ENCODE measurements around the gene C1QL4. TPM values are rescaled to one million over a fixed set of nuclear protein-coding genes. Genes with fewer than 3 reads are reported as not detected.
A peak's percentile ranks its signal among the peaks of the same experiment; 100 is the strongest.

The C1QL4 gene
- total and polyA plus RNA-seq, 9 of the 15 experiments (the other 6 are each of a cell fraction or from before 2014, with no cell fraction given) = 0.08 to 2.1 (median 0.31) TPM

DNA sequence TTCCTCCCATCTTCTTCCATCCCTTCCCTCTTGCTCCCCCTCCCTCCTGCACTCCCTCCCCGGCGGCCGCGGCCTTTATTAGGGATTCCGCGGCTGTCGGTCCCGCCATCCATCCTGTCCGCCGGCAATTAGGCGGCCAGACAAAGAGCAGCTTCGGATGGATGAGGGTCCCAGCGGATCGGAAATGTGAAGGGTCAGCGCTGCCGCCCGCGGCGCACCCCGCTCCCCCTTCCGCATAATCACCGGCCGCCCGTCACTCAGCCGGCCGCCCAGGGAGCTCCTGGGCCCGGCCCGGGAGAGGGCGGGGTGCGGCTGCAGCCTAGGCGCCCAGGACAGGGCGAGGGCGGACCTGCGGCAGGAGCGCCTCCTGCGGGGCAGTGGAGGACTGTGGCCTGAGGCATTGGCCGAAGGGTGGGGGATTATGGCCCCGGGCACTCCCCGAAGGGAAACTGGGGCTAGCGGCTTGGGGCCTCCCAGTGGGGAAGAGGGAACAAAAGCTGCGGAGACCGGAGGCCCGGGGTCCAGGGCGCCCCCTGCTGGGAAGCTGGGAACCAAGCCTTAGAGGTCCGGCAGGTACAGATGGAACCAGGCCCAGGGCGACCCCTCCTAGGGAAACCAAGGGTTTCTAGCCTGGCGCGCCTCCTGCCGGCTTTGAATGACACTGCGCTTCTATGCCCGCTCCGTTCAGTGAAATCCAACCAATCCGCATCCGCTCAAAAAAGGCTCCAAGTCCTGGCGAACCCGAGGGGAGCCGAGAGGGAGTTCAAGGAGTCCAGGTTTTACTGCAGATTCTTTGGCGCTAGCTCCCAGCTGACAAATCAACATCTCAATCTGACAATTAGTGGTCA is 5.3 kb upstream of the C1QL4 start (continued):
- TF ChIP-seq MIER1 (IDR thresholded peaks at IDR 0.05; ENCODE audit: low read depth) = no peak
- no peak for TF ChIP-seq TBP (optimal IDR thresholded peaks at IDR 0.05; ENCODE audit: low read depth, low read length)
- TF ChIP-seq ZBED1 (IDR thresholded peaks at IDR 0.05) = no peak
- no peak for TF ChIP-seq CHCHD3 (CRISPR knock-in tag; IDR thresholded peaks at IDR 0.05)
- TF ChIP-seq, protein P1, sequence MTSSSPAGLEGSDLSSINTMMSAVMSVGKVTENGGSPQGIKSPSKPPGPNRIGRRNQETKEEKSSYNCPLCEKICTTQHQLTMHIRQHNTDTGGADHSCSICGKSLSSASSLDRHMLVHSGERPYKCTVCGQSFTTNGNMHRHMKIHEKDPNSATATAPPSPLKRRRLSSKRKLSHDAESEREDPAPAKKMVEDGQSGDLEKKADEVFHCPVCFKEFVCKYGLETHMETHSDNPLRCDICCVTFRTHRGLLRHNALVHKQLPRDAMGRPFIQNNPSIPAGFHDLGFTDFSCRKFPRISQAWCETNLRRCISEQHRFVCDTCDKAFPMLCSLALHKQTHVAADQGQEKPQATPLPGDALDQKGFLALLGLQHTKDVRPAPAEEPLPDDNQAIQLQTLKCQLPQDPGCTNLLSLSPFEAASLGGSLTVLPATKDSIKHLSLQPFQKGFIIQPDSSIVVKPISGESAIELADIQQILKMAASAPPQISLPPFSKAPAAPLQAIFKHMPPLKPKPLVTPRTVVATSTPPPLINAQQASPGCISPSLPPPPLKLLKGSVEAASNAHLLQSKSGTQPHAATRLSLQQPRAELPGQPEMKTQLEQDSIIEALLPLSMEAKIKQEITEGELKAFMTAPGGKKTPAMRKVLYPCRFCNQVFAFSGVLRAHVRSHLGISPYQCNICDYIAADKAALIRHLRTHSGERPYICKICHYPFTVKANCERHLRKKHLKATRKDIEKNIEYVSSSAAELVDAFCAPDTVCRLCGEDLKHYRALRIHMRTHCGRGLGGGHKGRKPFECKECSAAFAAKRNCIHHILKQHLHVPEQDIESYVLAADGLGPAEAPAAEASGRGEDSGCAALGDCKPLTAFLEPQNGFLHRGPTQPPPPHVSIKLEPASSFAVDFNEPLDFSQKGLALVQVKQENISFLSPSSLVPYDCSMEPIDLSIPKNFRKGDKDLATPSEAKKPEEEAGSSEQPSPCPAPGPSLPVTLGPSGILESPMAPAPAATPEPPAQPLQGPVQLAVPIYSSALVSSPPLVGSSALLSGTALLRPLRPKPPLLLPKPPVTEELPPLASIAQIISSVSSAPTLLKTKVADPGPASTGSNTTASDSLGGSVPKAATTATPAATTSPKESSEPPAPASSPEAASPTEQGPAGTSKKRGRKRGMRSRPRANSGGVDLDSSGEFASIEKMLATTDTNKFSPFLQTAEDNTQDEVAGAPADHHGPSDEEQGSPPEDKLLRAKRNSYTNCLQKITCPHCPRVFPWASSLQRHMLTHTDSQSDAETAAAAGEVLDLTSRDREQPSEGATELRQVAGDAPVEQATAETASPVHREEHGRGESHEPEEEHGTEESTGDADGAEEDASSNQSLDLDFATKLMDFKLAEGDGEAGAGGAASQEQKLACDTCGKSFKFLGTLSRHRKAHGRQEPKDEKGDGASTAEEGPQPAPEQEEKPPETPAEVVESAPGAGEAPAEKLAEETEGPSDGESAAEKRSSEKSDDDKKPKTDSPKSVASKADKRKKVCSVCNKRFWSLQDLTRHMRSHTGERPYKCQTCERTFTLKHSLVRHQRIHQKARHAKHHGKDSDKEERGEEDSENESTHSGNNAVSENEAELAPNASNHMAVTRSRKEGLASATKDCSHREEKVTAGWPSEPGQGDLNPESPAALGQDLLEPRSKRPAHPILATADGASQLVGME (CRISPR knock-in tag; IDR thresholded peaks at IDR 0.05) = no peak
- peak in 1 of 3 experiments; percentile 45 for TF ChIP-seq YY1 (IDR thresholded peaks at IDR 0.05; ENCODE audit: borderline replicate concordance in 1 of 3, control insufficient read depth in 1 of 3, extremely low read depth in 1 of 3, insufficient read depth in 3 of 3, insufficient read length in 1 of 3, insufficient replicate concordance in 2 of 3, low read depth in 1 of 3, low read length in 2 of 3)
- TF ChIP-seq HNRNPK (IDR thresholded peaks at IDR 0.05; ENCODE audit: low read depth, low read length, poor library complexity, severe bottlenecking) = no peak
- peak; percentile 70 for TF ChIP-seq POLR2G (IDR thresholded peaks at IDR 0.05; ENCODE audit: low read depth, low read length)
- TF ChIP-seq STAT5A (IDR thresholded peaks at IDR 0.05; ENCODE audit: borderline replicate concordance, low read length) = no peak
- no peak for TF ChIP-seq HDAC6 (IDR thresholded peaks at IDR 0.05; ENCODE audit: low read depth, low read length)
- peak; percentile 52 for TF ChIP-seq HNRNPLL (IDR thresholded peaks at IDR 0.05; ENCODE audit: low read depth, low read length, poor library complexity, severe bottlenecking)
- TF ChIP-seq, protein P2, sequence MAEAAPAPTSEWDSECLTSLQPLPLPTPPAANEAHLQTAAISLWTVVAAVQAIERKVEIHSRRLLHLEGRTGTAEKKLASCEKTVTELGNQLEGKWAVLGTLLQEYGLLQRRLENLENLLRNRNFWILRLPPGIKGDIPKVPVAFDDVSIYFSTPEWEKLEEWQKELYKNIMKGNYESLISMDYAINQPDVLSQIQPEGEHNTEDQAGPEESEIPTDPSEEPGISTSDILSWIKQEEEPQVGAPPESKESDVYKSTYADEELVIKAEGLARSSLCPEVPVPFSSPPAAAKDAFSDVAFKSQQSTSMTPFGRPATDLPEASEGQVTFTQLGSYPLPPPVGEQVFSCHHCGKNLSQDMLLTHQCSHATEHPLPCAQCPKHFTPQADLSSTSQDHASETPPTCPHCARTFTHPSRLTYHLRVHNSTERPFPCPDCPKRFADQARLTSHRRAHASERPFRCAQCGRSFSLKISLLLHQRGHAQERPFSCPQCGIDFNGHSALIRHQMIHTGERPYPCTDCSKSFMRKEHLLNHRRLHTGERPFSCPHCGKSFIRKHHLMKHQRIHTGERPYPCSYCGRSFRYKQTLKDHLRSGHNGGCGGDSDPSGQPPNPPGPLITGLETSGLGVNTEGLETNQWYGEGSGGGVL (CRISPR knock-in tag; IDR thresholded peaks at IDR 0.05) = no peak
- TF ChIP-seq HOXB6 (CRISPR knock-in tag; IDR thresholded peaks at IDR 0.05; ENCODE audit: borderline replicate concordance) = no peak
- TF ChIP-seq ZEB2 (IDR thresholded peaks at IDR 0.05) = peak; percentile 28; the same call in 1 of the 2 replicates
- 0 out of 2 replicates have a peak, but pooled peaks have one; percentile 41 for TF ChIP-seq ZKSCAN1 (IDR thresholded peaks at IDR 0.05; ENCODE audit: low read depth, low read length)
- peak; percentile 71 for TF ChIP-seq CHD4 (IDR thresholded peaks at IDR 0.05; ENCODE audit: insufficient read depth, insufficient replicate concordance, low read depth, low read length, poor library complexity, severe bottlenecking)
- TF ChIP-seq CBFA2T2 (conservative IDR thresholded peaks at IDR 0.05) = no peak
- TF ChIP-seq SMAD2 (IDR thresholded peaks at IDR 0.05; ENCODE audit: low read depth, low read length) = no peak
- TF ChIP-seq HSF4 (CRISPR knock-in tag; IDR thresholded peaks at IDR 0.05; ENCODE audit: borderline replicate concordance) = no peak
- TF ChIP-seq PML (IDR thresholded peaks at IDR 0.05; ENCODE audit: low read length) = no peak

Measured in K562 (cell line).